HepG2 (cell line): ENCODE measurements around the gene PI3. TPM values are rescaled to one million over a fixed set of nuclear protein-coding genes. Genes with fewer than 3 reads are reported as not detected.

Experiments
- ATAC-seq: fragments of 200-7000 bp; cut with Tn5 transposase; 3 replicates; pipeline ENCODE4 v1.9.1; 2020; ENCODE audit warnings: mild to moderate bottlenecking, moderate library complexity
- BruUV-seq: library from RNA; stranded (reverse); fragments of 400-500 nt; replicated peaks from 2 replicates; lab custom pipeline; 2021; lab: Mats Ljungman, UMichigan
- CTCF ChIA-PET: fragments of 300-600 bp; formaldehyde crosslinking; extraction: SDS; loops from one replicate; lab custom pipeline; 2021; ENCODE audit warnings: low total read pairs, inconsistent platforms, low intra/inter-chr PET ratio; lab: Yijun Ruan, JAX
- POLR2A ChIA-PET: fragments of 350-600 bp; sonication (Branson Sonifier 250); formaldehyde crosslinking; loops from one replicate; lab custom pipeline; 2020; ENCODE audit warnings: antibody characterized with exemption, inconsistent platforms; lab: Yijun Ruan, JAX
- DNase-seq: peaks from one replicate; pipeline ENCODE4 v3.0.0-alpha.2; 2015; ENCODE audit warnings: low spot score
- FAIRE-seq: peaks from 3 replicates; lab custom pipeline; 2011; peaks lifted over from hg19 to GRCh38; lab: Jason Lieb, UNC
- H2AFZ ChIP-seq: one replicate; pipeline ENCODE4 v1.6.1; 2011; ENCODE audit warnings: low read length, inconsistent platforms
- H3K27ac ChIP-seq: fragments of 300-600 bp; 3 replicates; pipeline ENCODE4 v1.8.0; 2011; ENCODE audit warnings: mixed run types, mild to moderate bottlenecking, mixed read lengths, low read length, inconsistent platforms; ENCODE audit not compliant: insufficient read depth; ENCODE audit errors: extremely low read length
- H3K27me3 ChIP-seq, 2 experiments: fragments of 200-600 bp in 1 of 2; 2 replicates in 1 of 2; 3 replicates in 1 of 2; pipeline versions ENCODE4 v1.6.0 to v1.8.0; 2011; ENCODE audit warnings: low read length in 2 of 2, mild to moderate bottlenecking in 2 of 2, moderate library complexity in 2 of 2, inconsistent platforms in 1 of 2; ENCODE audit not compliant: insufficient read depth in 2 of 2, control insufficient read depth in 1 of 2
- H3K36me3 ChIP-seq, 2 experiments: fragments of 200-600 bp in 1 of 2; replicated peaks in 1 of 2; 2 replicates in 1 of 2; 3 replicates in 1 of 2; pipeline versions ENCODE4 v1.5.1 to v1.8.0; 2011; ENCODE audit warnings: low read length in 2 of 2, inconsistent platforms in 1 of 2; ENCODE audit not compliant: insufficient read depth in 2 of 2, control insufficient read depth in 1 of 2
- H3K4me1 ChIP-seq: 2 replicates; pipeline ENCODE4 v1.5.1; 2012; ENCODE audit warnings: low read length, inconsistent platforms; ENCODE audit not compliant: insufficient read depth
- H3K4me2 ChIP-seq: 2 replicates; pipeline ENCODE4 v1.6.0; 2011; ENCODE audit warnings: low read depth, low read length, inconsistent platforms
- H3K4me3 ChIP-seq, 3 experiments: fragments of 200-600 bp in 1 of 3; sonication (generic), shearing (Covaris generic) in 1 of 3; replicated peaks in 1 of 3; 2 replicates each; pipeline ENCODE4 v1.5.1; 2011 to 2016; ENCODE audit warnings: low read length in 3 of 3, inconsistent platforms in 2 of 3, low read depth in 2 of 3, mild to moderate bottlenecking in 2 of 3, control low read depth in 1 of 3, mixed read lengths in 1 of 3; ENCODE audit not compliant: insufficient read depth in 1 of 3
- H3K79me2 ChIP-seq: one replicate; pipeline ENCODE4 v1.6.1; 2011; ENCODE audit warnings: low read length, inconsistent platforms; ENCODE audit not compliant: insufficient read depth
- H3K9ac ChIP-seq: 2 replicates; pipeline ENCODE4 v1.6.0; 2011; ENCODE audit warnings: mild to moderate bottlenecking, low read depth, low read length, inconsistent platforms; ENCODE audit not compliant: insufficient read depth
- H3K9me3 ChIP-seq: 2 replicates; pipeline ENCODE4 v1.5.1; 2012; ENCODE audit warnings: mild to moderate bottlenecking, low read length
- H4K20me1 ChIP-seq: 2 replicates; pipeline ENCODE4 v1.6.0; 2011; ENCODE audit warnings: inconsistent platforms, mild to moderate bottlenecking, low read length, moderate library complexity; ENCODE audit not compliant: insufficient read depth
- ARNT ChIP-seq: fragments of 450-650 bp; IDR thresholded peaks from 2 replicates; pipeline ENCODE4 v1.6.1; 2017
- HNRNPK ChIP-seq: fragments of 200-400 bp; formaldehyde crosslinking; IDR thresholded peaks from 2 replicates; pipeline ENCODE4 v1.6.1; 2018; ENCODE audit warnings: low read length, low read depth, moderate library complexity, mild to moderate bottlenecking; ENCODE audit not compliant: poor library complexity, severe bottlenecking
- KAT2B ChIP-seq: fragments of 150-350 bp; IDR thresholded peaks from 2 replicates; pipeline ENCODE4 v1.6.1; 2014; ENCODE audit warnings: low read depth, low read length, borderline replicate concordance
- RFX3 ChIP-seq: IDR thresholded peaks from 2 replicates; pipeline ENCODE4 v1.6.1; 2016; ENCODE audit warnings: missing biosample characterization, missing genetic modification reagents
- THRA ChIP-seq: sonication (generic); formaldehyde crosslinking; IDR thresholded peaks from 2 replicates; pipeline ENCODE4 v1.4.0; 2020; ENCODE audit warnings: missing genetic modification reagents, borderline replicate concordance
- ZNF614 ChIP-seq: IDR thresholded peaks from 2 replicates; pipeline ENCODE4 v1.6.1; 2018; ENCODE audit warnings: missing biosample characterization, missing genetic modification reagents, inconsistent platforms, borderline replicate concordance
- ZNF737 ChIP-seq: sonication (generic); formaldehyde crosslinking; IDR thresholded peaks from 2 replicates; pipeline ENCODE4 v1.5.0; 2020; ENCODE audit warnings: missing genetic modification reagents, mild to moderate bottlenecking, borderline replicate concordance
- ZNF740 ChIP-seq: sonication (generic); formaldehyde crosslinking; IDR thresholded peaks from 2 replicates; pipeline ENCODE4 v1.4.0; 2020; ENCODE audit warnings: missing genetic modification reagents
- WGBS: methylation state at CpG from one replicate; pipeline ENCODE4 v1.1.6; 2017; ENCODE audit warnings: low lambda C conversion rate; 5-methylcytosine and 5-hydroxymethylcytosine counted together
- in situ Hi-C: cut with HindIII; loops from 2 replicates; pipeline ENCODE4 v1.10.0; 2017; ENCODE audit warnings: low pct_unique_long_range_greater_than_20kb; ENCODE audit not compliant: extremely low pct_ligation_motif_present
- intact Hi-C: fragments of 100-400 bp; cut with micrococcal nuclease; formaldehyde crosslinking; loops from one replicate; pipeline ENCODE4 v1.10.0; 2022; ENCODE audit not compliant: unreplicated experiment
- polyA plus RNA-seq, 8 experiments: library from polyadenylated mRNA; depleted of rRNA in 3 of 8; stranded (reverse) in 7 of 8; unstranded in 1 of 8; fragments of >200 nt; fragmentation: Illumina TruSeq in 4 of 8; extraction: Trizol in 4 of 8; gene quantifications; 2 replicates each; pipeline versions ENCODE4 v1.2.1 to v1.2.3, GENCODE V29; 2011 to 2016; ENCODE audit warnings: low read depth in 4 of 8, missing spikeins in 1 of 8, mixed read lengths in 1 of 8; ENCODE audit not compliant: insufficient read depth in 1 of 8
- total RNA-seq, 5 experiments: library from RNA; depleted of rRNA; stranded (reverse); fragments of >200 nt; fragmentation: Illumina TruSeq; extraction: Trizol; gene quantifications; 2 replicates each; pipeline ENCODE4 v1.2.3, GENCODE V29; 2016; ENCODE audit warnings: low read depth in 1 of 5

The PI3 gene
- total and polyA plus RNA-seq, 2 of the 13 experiments (the other 11 are each of a cell fraction or from before 2014, with no cell fraction given): 0.22 TPM; not detected in 1

- H3K4me1 ChIP-seq: no peaks in the 10 kb centered on the region
- no peaks in the 10 kb centered on the region for H3K79me2 ChIP-seq
- in situ Hi-C loops (no loop called here), intact Hi-C loops (no loop called here)
- H3K9me3 ChIP-seq: no peaks in the 10 kb centered on the region
- no peak overlapping the region for H3K9ac ChIP-seq
- no TSS peak for BruUV-seq
- no peaks in the 10 kb centered on the region for H3K36me3 ChIP-seq
- ChIA-PET POLR2A (no interaction called here), CTCF (no interaction called here)
- no peak overlapping the region for H3K4me3 ChIP-seq
- FAIRE-seq (peak; percentile 57), ATAC-seq (no peak), DNase-seq (no peak)
- H3K4me2 ChIP-seq: no peak overlapping the region
- no peaks in the 10 kb centered on the region for H4K20me1 ChIP-seq
- H2AFZ ChIP-seq: no peak overlapping the region
- no peaks in the 10 kb centered on the region for H3K27me3 ChIP-seq
- no peak for TF ChIP-seq ARNT
- no peak for TF ChIP-seq ZNF614 (CRISPR knock-in tag)
- TF ChIP-seq THRA (CRISPR knock-in tag): no peak
- TF ChIP-seq ZNF737 (CRISPR knock-in tag): no peak
- TF ChIP-seq HNRNPK: no peak
- TF ChIP-seq ZNF740 (CRISPR knock-in tag): no peak
- no peak for TF ChIP-seq KAT2B
- TF ChIP-seq RFX3 (CRISPR knock-in tag): no peak
- whole genome bisulfite sequencing: 3% methylated on average over 1 of the region's 1 CpG
- H3K27ac ChIP-seq: no peak overlapping the region
Observed at GRCh38 chr20:45164906-45165305, 9.8 kb upstream of the PI3 start.
